Liver (tissue), 3 donors: ENCODE results near the gene TRNT1.

Experiments used
- CTCF ChIP-seq: fragments of 150-350 bp; IDR thresholded peaks from 2 replicates; pipeline ENCODE4 v1.5.1; 2017; ENCODE audit warnings: improper control_type of control experiment, low read depth, low read length; ENCODE audit not compliant: missing input control
- HNF4A ChIP-seq, 2 donors: conservative IDR thresholded peaks; 2 replicates each; pipeline ENCODE4 v1.6.1; 2016; ENCODE audit warnings: antibody characterized with exemption in 2 of 2, mild to moderate bottlenecking in 2 of 2
- donor health status: healthy.
- donor health status: healthy.

DNA sequence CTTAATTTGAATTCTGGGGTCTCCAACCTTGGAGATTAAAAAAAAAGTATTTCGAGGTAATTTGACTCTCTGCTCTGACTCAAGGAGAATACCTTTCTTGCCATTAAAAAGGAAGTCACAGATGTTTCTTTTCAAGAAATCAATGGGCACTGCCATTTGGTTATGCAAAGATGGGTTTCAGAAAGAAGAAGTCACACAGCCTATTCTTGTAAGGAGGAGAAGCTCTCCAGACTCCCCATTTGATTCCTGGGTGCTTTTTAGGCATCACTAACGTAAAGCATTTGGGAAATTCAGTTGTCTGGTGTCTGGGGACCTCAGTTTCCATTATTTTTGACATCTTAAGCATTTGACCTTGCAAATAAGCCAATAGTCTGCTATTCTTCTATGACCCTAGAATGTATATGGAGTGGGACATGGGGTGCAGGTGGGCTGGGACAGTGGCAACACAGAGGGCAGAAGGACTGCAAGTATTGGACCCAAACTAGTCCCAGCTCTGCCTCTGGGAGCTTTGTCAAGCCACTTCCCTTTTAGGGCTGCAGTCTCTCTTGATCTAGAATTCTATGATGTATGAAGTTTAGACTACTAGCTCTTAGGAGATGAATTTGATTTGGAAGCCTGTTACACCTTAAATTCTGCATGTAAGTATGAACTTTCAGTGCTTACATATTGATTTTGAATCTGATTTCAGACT, 44.4 kb upstream of the TRNT1 start:
- TF ChIP-seq CTCF, result no peak
- TF ChIP-seq HNF4A (conservative IDR thresholded peaks at IDR 0.05), result no peak
